ENCODE data around the gene SHB.

SHB gene

GRCh38 chr9:37920471-37921167, 148.4 kb downstream of the SHB start:
- no peak overlapping the region for H3K27ac ChIP-seq (ENCODE audit: low read length)
- no peak overlapping the region for H3K4me2 ChIP-seq (ENCODE audit: low read length)
- no peaks in the 10 kb centered on the region for H3K27me3 ChIP-seq (ENCODE audit: low read depth, low read length)
- TF ChIP-seq EZH2phosphoT487 (IDR thresholded peaks at IDR 0.05; ENCODE audit: low read depth) (no peak), CTCF (IDR thresholded peaks at IDR 0.05; ENCODE audit: low read depth, low read length) (no peak)
- no peaks in the 10 kb centered on the region for H3K9me3 ChIP-seq (ENCODE audit: insufficient read depth, low read length)
- no peak overlapping the region for H2AFZ ChIP-seq (ENCODE audit: low read depth, low read length)
- no peaks in the 10 kb centered on the region for H3K79me2 ChIP-seq (ENCODE audit: low read length)
- no peak overlapping the region for H3K4me3 ChIP-seq (ENCODE audit: low read length)
- no peaks in the 10 kb centered on the region for H4K20me1 ChIP-seq (ENCODE audit: insufficient read depth, low read length)
- H3K4me1 ChIP-seq (ENCODE audit: low read length): peaks cover 29% of the 10 kb centered on the region
- no peaks in the 10 kb centered on the region for H3K36me3 ChIP-seq (replicated peaks; ENCODE audit: low read depth, low read length)
- no peak overlapping the region for H3K9ac ChIP-seq (ENCODE audit: low read length)

DNA sequence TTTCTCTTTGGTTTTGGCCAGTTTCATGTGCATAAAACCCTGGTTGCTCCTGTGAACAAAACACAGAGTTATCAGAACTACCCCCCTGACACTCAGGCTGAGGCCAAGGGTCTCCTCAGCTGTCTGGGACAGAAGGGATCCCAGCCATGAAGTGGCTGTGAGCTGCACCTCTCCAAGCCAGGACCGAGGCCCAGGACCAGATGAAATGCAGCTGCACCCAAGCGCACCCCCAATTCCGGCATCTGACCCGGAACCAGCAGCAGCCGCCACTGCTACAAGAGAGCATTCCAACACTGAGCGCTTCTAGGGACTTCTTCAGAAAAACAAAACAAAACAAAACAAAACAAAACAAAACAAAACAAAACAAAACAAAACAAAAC, 149.1 kb downstream of the SHB start:
- Histone ChIP-seq H3K4me3 (ENCODE audit: low read length) (no peak overlapping the region), H2AFZ (ENCODE audit: low read depth, low read length) (no peak overlapping the region), H3K9ac (ENCODE audit: low read length) (no peak overlapping the region), H3K27me3 (ENCODE audit: low read depth, low read length) (no peaks in the 10 kb centered on the region), H3K4me1 (ENCODE audit: low read length) (peaks cover 26% of the 10 kb centered on the region), H3K9me3 (ENCODE audit: insufficient read depth, low read length) (no peaks in the 10 kb centered on the region), H4K20me1 (ENCODE audit: insufficient read depth, low read length) (no peaks in the 10 kb centered on the region), H3K79me2 (ENCODE audit: low read length) (no peaks in the 10 kb centered on the region), H3K27ac (ENCODE audit: low read length) (no peak overlapping the region), H3K36me3 (replicated peaks; ENCODE audit: low read depth, low read length) (no peaks in the 10 kb centered on the region), H3K4me2 (ENCODE audit: low read length) (no peak overlapping the region)
- no peak for TF ChIP-seq CTCF (IDR thresholded peaks at IDR 0.05; ENCODE audit: low read depth, low read length)
- TF ChIP-seq EZH2phosphoT487 (IDR thresholded peaks at IDR 0.05; ENCODE audit: low read depth): no peak

- Histone ChIP-seq H3K27me3 (ENCODE audit: low read depth, low read length) (no peaks in the 10 kb centered on the region), H3K27ac (ENCODE audit: low read length) (no peak overlapping the region), H4K20me1 (ENCODE audit: insufficient read depth, low read length) (no peaks in the 10 kb centered on the region), H3K4me1 (ENCODE audit: low read length) (peaks cover 26% of the 10 kb centered on the region), H3K9me3 (ENCODE audit: insufficient read depth, low read length) (no peaks in the 10 kb centered on the region), H3K4me3 (ENCODE audit: low read length) (no peak overlapping the region), H3K36me3 (replicated peaks; ENCODE audit: low read depth, low read length) (no peaks in the 10 kb centered on the region), H2AFZ (ENCODE audit: low read depth, low read length) (no peak overlapping the region), H3K4me2 (ENCODE audit: low read length) (no peak overlapping the region), H3K9ac (ENCODE audit: low read length) (no peak overlapping the region), H3K79me2 (ENCODE audit: low read length) (no peaks in the 10 kb centered on the region)
- TF ChIP-seq EZH2phosphoT487 (IDR thresholded peaks at IDR 0.05; ENCODE audit: low read depth): no peak
- no peak for TF ChIP-seq CTCF (IDR thresholded peaks at IDR 0.05; ENCODE audit: low read depth, low read length)
These were observed 149.6 kb downstream of the SHB start for GRCh38 chr9:37919246-37919955.

- Histone ChIP-seq H3K36me3 (replicated peaks; ENCODE audit: low read depth, low read length) (no peaks in the 10 kb centered on the region), H4K20me1 (ENCODE audit: insufficient read depth, low read length) (no peaks in the 10 kb centered on the region), H3K9me3 (ENCODE audit: insufficient read depth, low read length) (no peaks in the 10 kb centered on the region), H3K4me2 (ENCODE audit: low read length) (no peak overlapping the region), H3K27me3 (ENCODE audit: low read depth, low read length) (no peaks in the 10 kb centered on the region), H3K4me3 (ENCODE audit: low read length) (no peak overlapping the region), H3K79me2 (ENCODE audit: low read length) (no peaks in the 10 kb centered on the region), H3K9ac (ENCODE audit: low read length) (no peak overlapping the region), H3K27ac (ENCODE audit: low read length) (no peak overlapping the region), H3K4me1 (ENCODE audit: low read length) (peaks cover 28% of the 10 kb centered on the region), H2AFZ (ENCODE audit: low read depth, low read length) (no peak overlapping the region)
- TF ChIP-seq EZH2phosphoT487 (IDR thresholded peaks at IDR 0.05; ENCODE audit: low read depth) (no peak), CTCF (IDR thresholded peaks at IDR 0.05; ENCODE audit: low read depth, low read length) (no peak)
These were observed 150.3 kb downstream of the SHB start for GRCh38 chr9:37918665-37919170.
